Naive thymus-derived CD8-positive, alpha-beta T cell (primary cell): ENCODE measurements around the gene NLRP7. TPM values are rescaled to one million over a fixed set of nuclear protein-coding genes. Genes with fewer than 3 reads are reported as not detected.
A peak's percentile ranks its signal among the peaks of the same experiment; 100 is the strongest.
"Not testable (repeated sequence)": the region's sequence is repeated elsewhere in the genome, so short reads cannot be mapped to it uniquely, and the experiment has no call there.

Experiments used
- ATAC-seq, 2 donors: fragments of 150-1000 bp; cut with Tn5 transposase in 1 of 2; sonication (Bioruptor Pico), chemical (Tn5 transposase) in 1 of 2; 1 replicate in 1 of 2; 2 replicates in 1 of 2; pipeline ENCODE4 v1.10.0; 2021; ENCODE audit warnings: mild to moderate bottlenecking in 2 of 2, moderate library complexity in 2 of 2
- POLR2A ChIA-PET: fragments of 350-600 bp; sonication (Branson Sonifier 250); formaldehyde crosslinking; loops from one replicate; lab custom pipeline; 2021; ENCODE audit warnings: antibody characterized with exemption; lab: Charles Lee
- DNase-seq, 10 donors: peaks; one replicate each; pipeline versions ENCODE4 v3.0.0 to v3.0.0-alpha.2; 2020 to 2022
- H3K27ac Mint-ChIP-seq, 10 donors: one replicate each; pipeline ENCODE4 v1.8.0; 2020 to 2022; ENCODE audit warnings: mild to moderate bottlenecking in 10 of 10, mixed read lengths in 10 of 10, moderate library complexity in 4 of 10, inconsistent platforms in 1 of 10
- H3K27me3 Mint-ChIP-seq, 5 donors: one replicate each; pipeline ENCODE4 v1.8.0; 2021 to 2022; ENCODE audit warnings: mixed read lengths in 5 of 5
- H3K36me3 Mint-ChIP-seq, 3 donors: one replicate each; pipeline ENCODE4 v1.8.0; 2020 to 2022; ENCODE audit warnings: mixed read lengths in 3 of 3, mild to moderate bottlenecking in 2 of 3, inconsistent platforms in 1 of 3
- H3K4me1 Mint-ChIP-seq, 4 donors: one replicate each; pipeline ENCODE4 v1.8.0; 2021 to 2022; ENCODE audit warnings: mixed read lengths in 4 of 4
- H3K4me3 Mint-ChIP-seq, 10 donors: one replicate each; pipeline ENCODE4 v1.8.0; 2020 to 2022; ENCODE audit warnings: mild to moderate bottlenecking in 10 of 10, mixed read lengths in 10 of 10, moderate library complexity in 6 of 10, inconsistent platforms in 1 of 10
- H3K9me3 Mint-ChIP-seq, 9 donors: one replicate each; pipeline ENCODE4 v1.8.0; 2020 to 2022; ENCODE audit warnings: mixed read lengths in 9 of 9, mild to moderate bottlenecking in 3 of 9, inconsistent platforms in 1 of 9, moderate library complexity in 1 of 9
- polyA plus RNA-seq, 3 donors: library from polyadenylated mRNA; unstranded; fragments of 300-500 nt; fragmentation: Illumina TruSeq; gene quantifications; one replicate each; pipeline ENCODE4 v1.2.3, GENCODE V29; 2021
- total RNA-seq, 8 experiments: library from RNA in 2 of 8; stranded (reverse) in 2 of 8; gene quantifications; one replicate each; pipeline ENCODE4 v1.2.3 and lab custom pipeline; 2021 to 2026

Gene NLRP7
- total and polyA plus RNA-seq, 5 experiments from 2014 or later, result 0.09 TPM; not detected in 4

DNA sequence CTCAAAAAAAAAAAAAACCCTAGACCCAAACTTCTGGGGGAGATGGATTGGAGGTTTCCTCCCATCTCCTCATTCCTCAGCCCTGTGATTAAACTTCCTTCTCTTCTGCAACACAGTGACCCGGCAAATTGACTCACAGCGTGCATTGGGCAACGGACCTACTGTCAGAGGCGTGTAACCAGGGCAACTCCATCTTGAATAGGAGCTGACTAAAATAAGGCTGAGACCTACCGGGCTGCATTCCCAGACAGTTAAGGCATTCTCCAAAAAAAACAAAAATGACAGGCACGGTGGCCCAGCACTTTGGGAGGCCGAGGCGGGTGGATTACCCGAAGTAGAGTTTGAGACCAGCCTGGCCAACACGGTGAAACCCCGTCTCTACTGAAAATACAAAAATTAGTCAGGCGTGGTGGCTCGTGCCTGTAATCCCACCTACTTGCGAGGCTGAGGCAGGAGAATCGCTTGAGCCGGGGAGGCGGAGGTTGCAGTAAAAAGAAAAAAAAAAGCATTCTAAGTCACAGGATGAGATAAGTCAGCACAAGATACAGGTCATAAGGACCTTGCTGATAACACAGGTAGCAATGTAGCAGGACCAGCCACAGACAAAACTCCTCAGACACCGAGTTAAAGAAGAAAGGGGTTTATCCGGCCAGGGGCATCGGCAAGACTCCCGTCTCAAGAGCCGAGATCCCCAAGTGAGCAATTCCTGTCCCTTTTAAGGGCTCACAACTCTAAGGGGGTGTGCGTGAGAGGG, 5.4 kb upstream of the NLRP7 start:
- POLR2A ChIA-PET, result no interaction called here

DNA sequence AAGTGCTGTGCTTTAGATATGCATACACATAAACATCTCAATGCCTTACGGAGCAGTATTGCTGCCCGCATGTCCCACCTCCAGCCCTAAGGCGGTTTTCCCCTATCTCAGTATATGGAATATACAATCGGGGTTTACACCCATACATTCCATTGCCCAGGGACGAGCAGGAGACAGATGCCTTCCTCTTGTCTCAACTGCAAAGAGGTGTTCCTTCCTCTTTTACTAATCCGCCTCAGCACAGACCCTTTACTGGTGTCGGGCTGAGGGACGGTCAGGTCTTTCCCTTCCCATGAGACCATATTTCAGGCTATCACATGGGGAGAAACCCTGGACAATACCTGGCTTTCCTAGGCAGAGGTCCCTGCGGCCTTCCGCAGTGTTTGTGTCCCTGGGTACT, 3.2 kb upstream of the NLRP7 start:
- H3K36me3 Mint-ChIP-seq, POLR2A ChIA-PET, DNase-seq, H3K4me1 Mint-ChIP-seq, H3K4me3 Mint-ChIP-seq, ATAC-seq, H3K27ac Mint-ChIP-seq, H3K9me3 Mint-ChIP-seq, H3K27me3 Mint-ChIP-seq: not testable (repeated sequence)

More for the DNA sequence above, 5.4 kb upstream of the NLRP7 start:
- H3K4me3 Mint-ChIP-seq, result no peak overlapping the region
- no peak overlapping the region for H3K27ac Mint-ChIP-seq
- peaks cover 0 to 10% (median 4%) of the 10 kb centered on the region in 5 donors for H3K27me3 Mint-ChIP-seq
- peaks cover 0 to 2% (median 0%) of the 10 kb centered on the region in 9 donors for H3K9me3 Mint-ChIP-seq
- ATAC-seq, result no peak
- no peak for DNase-seq
- no peaks in the 10 kb centered on the region for H3K36me3 Mint-ChIP-seq
- H3K4me1 Mint-ChIP-seq, result no peaks in the 10 kb centered on the region

DNA sequence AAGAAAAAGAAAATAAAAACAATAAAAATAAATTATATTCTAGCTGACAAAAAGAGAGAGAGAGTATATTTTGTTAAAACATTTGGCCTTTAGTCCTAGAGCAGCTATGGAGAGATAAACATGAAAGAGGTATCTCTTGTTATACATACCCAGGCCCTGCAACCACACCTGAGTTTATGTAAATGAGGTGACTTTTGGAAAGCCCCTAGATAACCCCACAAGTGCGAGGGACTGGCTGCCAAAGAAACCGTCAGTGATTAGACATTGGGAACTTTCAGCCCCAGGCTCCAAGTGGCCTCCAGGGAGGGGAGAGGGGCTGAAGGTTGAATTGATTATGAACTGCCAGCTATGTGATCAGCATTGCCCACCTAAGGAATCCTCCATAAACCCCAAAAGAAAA, 2.1 kb upstream of the NLRP7 start:
- Mint-ChIP-seq H3K36me3 (no peaks in the 10 kb centered on the region), H3K27me3 (peaks cover 0 to 7% (median 2%) of the 10 kb centered on the region in 5 donors), H3K4me3 (no peak overlapping the region), H3K4me1 (no peaks in the 10 kb centered on the region), H3K27ac (no peak overlapping the region), H3K9me3 (peaks cover 0 to 2% (median 0%) of the 10 kb centered on the region in 9 donors)
- POLR2A ChIA-PET, result no interaction called here
- ATAC-seq (no peak), DNase-seq (no peak)

DNA sequence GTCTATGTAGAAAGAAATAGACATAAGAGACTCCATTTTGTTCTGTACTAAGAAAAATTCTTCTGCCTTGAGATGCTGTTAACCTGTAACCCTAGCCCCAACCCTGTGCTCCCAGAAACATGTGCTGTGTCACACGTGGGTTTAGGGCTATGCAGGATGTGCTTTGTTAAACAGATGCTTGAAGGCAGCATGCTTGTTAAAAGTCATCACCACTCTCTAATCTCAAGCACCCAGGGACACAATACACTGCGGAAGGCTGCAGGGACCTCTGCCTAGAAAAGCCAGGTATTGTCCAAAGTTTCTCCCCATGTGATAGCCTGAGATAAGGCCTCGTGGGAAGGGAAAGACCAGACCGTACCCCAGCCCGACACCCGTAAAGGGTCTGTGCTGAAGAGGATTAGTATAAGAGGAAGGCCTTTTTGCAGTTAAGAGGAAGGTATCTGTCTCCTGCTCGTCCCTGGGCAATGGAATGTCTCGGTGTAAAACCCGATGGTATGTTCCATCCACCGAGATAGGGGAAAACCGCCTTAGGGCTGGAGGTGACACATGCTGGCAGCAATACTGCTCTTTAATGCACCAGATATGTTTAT, 3.5 kb downstream of the NLRP7 start:
- peak in 1 of 10 donors; percentile 21 for DNase-seq
- ATAC-seq, H3K36me3 Mint-ChIP-seq, H3K4me1 Mint-ChIP-seq, POLR2A ChIA-PET, H3K9me3 Mint-ChIP-seq, H3K27ac Mint-ChIP-seq, H3K4me3 Mint-ChIP-seq: not testable (repeated sequence)
- peaks cover 0 to 11% (median 2%) of the 10 kb centered on the region in 5 donors for H3K27me3 Mint-ChIP-seq

DNA sequence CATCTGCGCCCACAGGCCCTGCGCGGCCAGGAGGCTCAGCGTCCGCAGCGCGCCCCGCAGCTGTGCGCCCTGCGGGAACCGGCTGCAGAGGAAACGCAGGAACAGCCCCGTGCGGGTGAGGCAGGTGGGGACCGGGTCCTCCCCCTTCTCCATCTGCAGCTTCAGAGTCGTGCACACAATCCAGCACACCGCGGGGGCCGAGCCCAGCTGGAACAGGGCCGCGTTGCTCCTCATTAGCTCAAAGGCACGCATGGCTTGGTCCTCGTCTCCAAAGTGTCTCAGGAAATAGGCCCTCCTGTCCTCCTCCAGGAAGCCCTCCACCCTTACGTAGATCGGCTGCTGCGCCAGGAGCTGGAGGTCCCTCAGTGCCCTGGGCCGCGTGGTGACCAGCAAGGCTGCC, 7.8 kb downstream of the NLRP7 start:
- H3K27ac Mint-ChIP-seq, H3K4me3 Mint-ChIP-seq, H3K4me1 Mint-ChIP-seq, H3K9me3 Mint-ChIP-seq, POLR2A ChIA-PET, ATAC-seq, H3K36me3 Mint-ChIP-seq, DNase-seq: not testable (repeated sequence)
- H3K27me3 Mint-ChIP-seq, result peaks cover 0 to 34% (median 3%) of the 10 kb centered on the region in 5 donors

DNA sequence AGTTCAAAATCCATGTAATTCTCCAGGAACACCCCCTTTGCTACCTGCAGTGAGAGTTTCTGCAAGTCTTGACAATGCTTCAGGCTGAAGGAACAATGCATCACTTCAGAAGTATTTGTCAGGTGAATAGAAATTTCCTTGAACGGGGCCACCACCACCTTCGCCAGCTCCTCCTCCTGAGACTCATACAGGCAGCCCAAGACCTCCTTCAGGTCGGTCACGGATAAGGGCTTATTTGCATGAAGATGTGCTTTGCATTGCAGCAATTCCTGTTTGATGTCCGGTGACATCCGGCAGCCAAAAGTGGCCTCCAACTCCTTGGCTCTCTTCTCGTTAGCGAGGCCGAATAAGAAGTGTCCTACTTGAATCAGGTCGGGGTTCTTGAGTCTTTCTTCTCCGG, 8.4 kb downstream of the NLRP7 start:
- H3K4me1 Mint-ChIP-seq, result peaks cover 2 to 5% (median 5%) of the 10 kb centered on the region in 4 donors

DNA sequence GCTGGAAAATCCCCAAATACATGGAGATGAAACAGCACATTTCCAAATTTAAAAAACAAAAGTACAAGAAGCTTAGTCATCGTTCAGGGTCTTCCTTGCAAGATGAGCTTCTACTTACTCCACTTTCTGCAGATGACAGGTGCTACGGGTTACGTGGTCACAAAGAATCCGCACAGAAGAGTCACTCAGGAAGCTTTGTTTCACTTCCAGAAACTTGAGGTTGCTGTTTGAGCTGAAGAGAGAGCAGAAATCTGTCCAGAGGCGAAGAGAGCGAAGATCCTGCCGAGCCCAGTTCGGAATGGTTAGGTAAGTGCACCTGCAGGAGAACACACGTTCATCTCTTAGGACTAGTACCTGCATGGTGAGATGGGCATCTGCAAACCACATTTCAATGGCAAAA, 9.4 kb downstream of the NLRP7 start:
- Mint-ChIP-seq H3K4me1 (peaks cover 2 to 5% (median 5%) of the 10 kb centered on the region in 4 donors), H3K4me3 (no peak overlapping the region), H3K27ac (peak overlapping the region in 1 of 10 donors; percentile 48), H3K36me3 (no peaks in the 10 kb centered on the region), H3K27me3 (peaks cover 0 to 36% (median 6%) of the 10 kb centered on the region in 5 donors), H3K9me3 (peaks cover 0 to 2% (median 0%) of the 10 kb centered on the region in 9 donors)
- ATAC-seq, result no peak
- POLR2A ChIA-PET, result no interaction called here
- peak in 1 of 10 donors; percentile 6 for DNase-seq

More for the DNA sequence above, 8.4 kb downstream of the NLRP7 start:
- DNase-seq (no peak), ATAC-seq (no peak)
- Mint-ChIP-seq H3K4me3 (no peak overlapping the region), H3K27me3 (peaks cover 0 to 36% (median 3%) of the 10 kb centered on the region in 5 donors), H3K27ac (no peak overlapping the region), H3K36me3 (no peaks in the 10 kb centered on the region), H3K9me3 (peaks cover 0 to 2% (median 0%) of the 10 kb centered on the region in 9 donors)
- POLR2A ChIA-PET, result interaction anchor here (0.7 kb wide), 1 partner anchor 143 kb away, joined by 3 read pairs; no protein-coding TSS in a partner anchor

DNA sequence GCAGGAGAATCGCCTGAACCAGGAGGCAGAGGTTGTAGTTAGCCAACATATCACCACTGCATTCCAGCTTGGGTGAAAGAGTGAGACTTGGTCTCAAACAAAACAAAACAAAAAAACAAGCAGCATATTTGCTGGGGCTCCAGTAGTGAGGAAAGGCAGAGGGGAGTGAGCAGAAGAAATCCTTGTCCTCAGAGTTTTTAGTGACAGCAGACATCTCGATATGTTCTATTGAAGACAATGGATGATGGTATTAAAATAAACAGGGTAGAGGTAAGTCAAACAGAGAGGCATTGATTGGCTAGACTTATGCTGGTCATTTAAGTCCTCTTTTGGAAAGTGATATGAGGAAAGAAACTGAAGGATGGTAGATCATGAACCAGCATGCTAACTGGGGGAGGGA, 19.0 kb downstream of the NLRP7 start:
- Mint-ChIP-seq H3K27ac (no peak overlapping the region), H3K27me3 (peaks cover 0 to 5% (median 1%) of the 10 kb centered on the region in 5 donors), H3K4me1 (no peaks in the 10 kb centered on the region), H3K9me3 (peaks cover 0 to 49% (median 31%) of the 10 kb centered on the region in 9 donors), H3K4me3 (peak overlapping the region in 1 of 10 donors; percentile 13), H3K36me3 (peaks cover 0 to 19% (median 3%) of the 10 kb centered on the region in 3 donors)
- ATAC-seq, result no peak
- POLR2A ChIA-PET, result no interaction called here
- no peak for DNase-seq

DNA sequence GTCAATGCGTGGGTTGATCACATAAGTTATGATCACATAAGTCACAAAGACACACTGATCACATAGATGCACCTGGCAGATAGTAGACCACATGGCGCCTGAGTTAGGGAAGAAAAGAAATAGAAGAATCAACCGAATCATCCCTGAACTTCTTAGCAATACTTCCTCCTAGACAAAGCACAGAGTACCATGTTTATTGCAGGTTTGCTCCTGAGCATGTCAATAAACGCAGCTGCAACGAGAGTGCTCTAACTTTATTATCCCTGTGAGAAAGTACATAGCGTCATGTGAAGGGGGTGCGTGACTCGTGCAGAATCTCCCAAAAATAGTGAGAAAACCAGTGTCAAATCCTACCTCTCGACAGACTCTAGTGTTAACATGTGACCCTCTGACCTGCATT, 24.1 kb downstream of the NLRP7 start:
- Mint-ChIP-seq H3K4me1 (peaks cover 0 to 12% (median 3%) of the 10 kb centered on the region in 4 donors), H3K27ac (no peak overlapping the region), H3K36me3 (peaks cover 0 to 10% (median 2%) of the 10 kb centered on the region in 3 donors), H3K4me3 (no peak overlapping the region), H3K27me3 (peaks cover 7 to 29% (median 11%) of the 10 kb centered on the region in 5 donors), H3K9me3 (peaks cover 0 to 34% (median 18%) of the 10 kb centered on the region in 9 donors)
- no peak for ATAC-seq
- DNase-seq, result no peak
- POLR2A ChIA-PET, result no interaction called here

DNA sequence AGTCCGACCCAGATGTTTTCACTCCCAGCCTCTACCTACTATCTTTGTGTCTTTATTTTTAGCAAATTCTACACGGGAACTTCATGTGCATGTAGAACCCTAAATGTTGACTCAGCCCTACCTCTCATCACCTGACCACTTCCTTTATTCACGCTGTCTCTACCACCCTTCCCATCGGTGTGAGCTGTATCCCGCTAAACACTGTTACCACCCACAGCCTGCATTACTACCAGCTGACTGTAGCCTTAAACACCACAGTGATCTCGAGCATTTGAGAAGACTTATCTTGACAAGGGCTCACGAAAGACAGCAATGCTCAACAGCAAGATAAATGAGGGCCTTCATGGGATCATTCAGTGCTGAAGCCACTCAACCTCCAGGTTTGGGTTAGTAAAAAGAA, 26.2 kb downstream of the NLRP7 start:
- Mint-ChIP-seq H3K9me3 (peaks cover 0 to 20% (median 10%) of the 10 kb centered on the region in 9 donors), H3K4me3 (no peak overlapping the region), H3K36me3 (peaks cover 0 to 7% (median 0%) of the 10 kb centered on the region in 3 donors), H3K27me3 (peaks cover 7 to 41% (median 15%) of the 10 kb centered on the region in 5 donors), H3K4me1 (peaks cover 0 to 24% (median 3%) of the 10 kb centered on the region in 4 donors), H3K27ac (peak overlapping the region in 2 of 10 donors; percentile 15 to 25)
- ATAC-seq, result no peak
- no peak for DNase-seq
- POLR2A ChIA-PET, result no interaction called here

DNA sequence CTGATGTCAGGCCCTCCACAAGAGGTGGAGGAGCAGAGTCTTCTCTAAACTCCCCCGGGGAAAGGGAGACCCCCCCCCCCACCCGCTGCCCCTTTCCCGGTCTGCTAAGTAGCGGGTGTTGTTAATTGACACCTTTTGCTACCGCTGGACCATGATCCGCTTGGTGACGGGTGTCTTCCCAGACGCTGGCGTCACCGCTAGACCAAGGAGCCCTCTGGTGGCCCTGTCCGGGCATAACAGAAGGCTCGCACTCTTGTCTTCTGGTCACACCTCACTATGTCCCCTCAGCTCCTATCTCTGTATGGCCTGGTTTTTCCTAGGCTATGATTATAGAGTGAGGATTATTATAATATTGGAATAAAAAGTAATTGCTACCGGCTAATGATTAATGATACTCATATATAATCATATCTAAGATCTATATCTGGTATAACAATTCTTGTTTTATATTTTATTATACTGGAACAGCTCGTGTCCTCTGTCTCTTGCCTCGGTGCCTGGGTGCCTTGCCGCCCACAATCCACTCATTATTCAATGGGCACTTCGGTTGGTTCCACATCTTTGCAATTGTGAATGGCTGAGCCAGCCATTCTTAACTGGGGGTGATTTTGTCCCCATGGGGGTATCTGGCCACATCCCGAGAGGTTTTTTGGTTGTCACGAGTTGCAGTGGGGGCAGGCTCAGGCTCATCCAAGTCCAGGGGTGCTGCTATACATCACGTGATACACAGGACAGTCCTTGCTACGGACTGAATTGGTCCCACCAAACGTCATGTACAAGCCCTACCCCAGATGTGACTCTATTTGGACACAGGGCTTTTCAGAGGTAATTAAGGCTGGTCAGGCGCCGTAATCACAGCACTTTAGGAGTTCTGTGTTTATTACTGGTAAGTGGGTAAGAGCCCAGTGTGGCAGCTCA, 27.4 kb downstream of the NLRP7 start:
- H3K9me3 Mint-ChIP-seq, result peaks cover 0 to 12% (median 1%) of the 10 kb centered on the region in 9 donors
- H3K27ac Mint-ChIP-seq, H3K36me3 Mint-ChIP-seq, POLR2A ChIA-PET, DNase-seq, ATAC-seq, H3K4me3 Mint-ChIP-seq: not testable (repeated sequence)
- peaks cover 0 to 26% (median 3%) of the 10 kb centered on the region in 4 donors for H3K4me1 Mint-ChIP-seq
- peaks cover 9 to 43% (median 20%) of the 10 kb centered on the region in 5 donors for H3K27me3 Mint-ChIP-seq

DNA sequence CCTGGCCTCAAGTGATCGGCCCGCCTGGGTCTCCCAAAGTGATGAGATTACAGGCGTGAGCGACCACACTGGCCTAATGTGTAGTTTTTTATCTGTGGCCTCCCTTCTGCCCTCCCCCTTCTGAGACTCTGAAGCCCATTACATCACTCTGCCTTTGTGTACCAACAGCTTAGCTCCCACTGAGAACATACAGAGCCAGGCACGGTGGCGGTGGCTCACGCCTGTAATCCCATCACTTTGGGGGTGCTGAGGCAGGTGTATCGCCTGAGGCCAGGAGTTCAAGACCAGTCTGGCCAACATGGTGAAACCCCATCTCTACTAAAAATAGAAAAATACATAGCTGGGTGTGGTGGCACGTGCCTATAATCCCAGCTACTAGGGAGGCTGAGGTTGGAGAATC, 28.8 kb downstream of the NLRP7 start:
- Mint-ChIP-seq H3K4me3 (no peak overlapping the region), H3K9me3 (peaks cover 0 to 9% (median 0%) of the 10 kb centered on the region in 9 donors), H3K4me1 (peaks cover 0 to 27% (median 3%) of the 10 kb centered on the region in 4 donors), H3K36me3 (no peaks in the 10 kb centered on the region), H3K27ac (no peak overlapping the region), H3K27me3 (peaks cover 9 to 43% (median 21%) of the 10 kb centered on the region in 5 donors)
- POLR2A ChIA-PET, result no interaction called here
- DNase-seq, result no peak
- ATAC-seq, result no peak
